SK-MEL-5 (cell line): Measurements from ENCODE around the gene PHLDB1. TPM values are rescaled to one million over a fixed set of nuclear protein-coding genes. Genes with fewer than 3 reads are reported as not detected.
"Not testable (repeated sequence)": the region's sequence is repeated elsewhere in the genome, so short reads cannot be mapped to it uniquely, and the experiment has no call there.

Source experiments
- DNase-seq: peaks from one replicate; pipeline ENCODE4 v3.0.0-alpha.2; 2016; ENCODE audit warnings: low read depth, low spot score
- in situ Hi-C: cut with HindIII; loops from 2 replicates; pipeline ENCODE4 v1.10.0; 2016; ENCODE audit warnings: low sequenced_read_pairs, high pct_unique_total_duplicates, low pct_unique_long_range_greater_than_20kb
- polyA plus RNA-seq, 2 experiments: library from polyadenylated mRNA; depleted of rRNA; stranded (reverse); fragments of >200 nt; gene quantifications; 2 replicates each; pipeline ENCODE4 v1.2.3, GENCODE V29; 2015
- total RNA-seq: library from RNA; depleted of rRNA; stranded (reverse); fragments of >200 nt; shearing (Covaris generic); gene quantifications from 2 replicates; pipeline ENCODE4 v1.2.3, GENCODE V29; 2014; rRNA removed

Gene PHLDB1
- 20.8 and 22.1 TPM in 2 replicates for total RNA-seq
- 36.2 and 39.7 TPM in 2 replicates for polyA plus RNA-seq (2015; cell fraction: cytosol; rRNA removed)
- 62.4 and 83.0 TPM in 2 replicates for polyA plus RNA-seq (2015; cell fraction: nucleus; rRNA removed)

DNA sequence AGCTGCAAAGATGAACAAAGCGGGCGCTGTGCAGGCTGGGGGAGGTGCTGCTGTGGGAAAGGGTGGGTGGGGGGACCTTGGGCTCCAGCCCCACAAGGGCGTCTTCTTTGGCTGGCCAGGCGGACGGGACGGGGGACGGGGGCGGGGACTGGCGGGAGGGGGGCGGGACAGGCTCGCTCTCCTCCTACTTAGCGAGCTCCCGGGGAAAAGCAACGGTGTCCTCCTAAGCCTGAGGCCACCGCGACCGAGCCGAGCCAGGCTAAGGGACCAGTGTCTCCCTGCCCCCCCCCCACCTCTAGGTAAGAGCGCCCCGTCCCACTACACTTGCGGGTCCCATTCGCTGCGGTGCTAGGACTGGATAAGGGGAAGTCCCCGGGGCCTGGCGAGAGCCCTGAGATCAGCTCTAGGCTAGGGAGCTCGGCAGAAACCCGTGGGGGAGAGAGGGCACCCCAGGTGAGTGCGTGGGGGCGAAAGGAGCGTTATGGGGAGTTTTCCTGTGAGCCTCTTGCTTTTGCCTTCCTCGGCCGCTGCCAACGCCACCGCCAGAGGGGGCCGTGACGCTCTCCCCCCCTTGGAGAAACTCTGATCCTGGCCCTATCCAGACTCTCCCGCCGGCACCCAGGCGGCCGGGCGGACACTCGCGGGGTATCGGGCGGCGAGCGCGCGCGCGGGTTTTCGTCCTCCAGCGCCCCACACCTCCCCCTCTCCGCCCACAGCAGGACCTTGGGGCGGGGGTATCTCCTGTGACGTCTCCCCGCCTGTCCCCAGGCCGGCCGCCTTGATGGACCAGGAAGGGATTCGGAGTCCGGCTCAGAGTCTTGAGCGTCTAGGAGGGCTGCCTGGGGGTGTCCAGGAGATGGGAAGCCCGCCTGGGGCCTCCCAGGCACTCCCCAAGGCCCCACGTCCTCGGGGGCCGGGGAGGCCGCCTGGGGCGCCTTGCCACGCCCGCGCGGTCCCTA, at the start of gene PHLDB1:
TSS of gene PHLDB1 (plus strand) at position 215 of the 959 bp plus-strand sequence. CDS start 6,222 bp downstream, outside the sequence.
- in situ Hi-C loops = no loop called here
- peak; percentile 53 for DNase-seq

DNA sequence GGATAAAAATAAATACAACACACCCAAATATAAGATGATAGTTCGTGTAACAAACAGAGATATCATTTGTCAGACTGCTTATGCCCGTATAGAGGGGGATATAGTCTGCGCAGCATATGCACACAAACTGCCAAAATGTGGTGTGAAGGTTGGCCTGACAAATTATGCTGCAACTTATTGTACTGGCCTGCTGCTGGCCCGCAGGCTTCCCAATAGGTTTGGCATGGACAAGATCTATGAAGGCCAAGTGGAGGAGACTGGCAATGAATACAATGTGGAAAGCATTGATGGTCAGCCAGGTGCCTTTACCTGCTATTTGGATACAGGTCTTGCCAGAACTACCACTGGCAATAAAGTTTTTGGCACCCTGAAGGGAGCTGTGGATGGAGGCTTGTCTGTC, 46.6 kb upstream of the PHLDB1 start:
- in situ Hi-C loops = no loop called here
- no peak for DNase-seq

DNA sequence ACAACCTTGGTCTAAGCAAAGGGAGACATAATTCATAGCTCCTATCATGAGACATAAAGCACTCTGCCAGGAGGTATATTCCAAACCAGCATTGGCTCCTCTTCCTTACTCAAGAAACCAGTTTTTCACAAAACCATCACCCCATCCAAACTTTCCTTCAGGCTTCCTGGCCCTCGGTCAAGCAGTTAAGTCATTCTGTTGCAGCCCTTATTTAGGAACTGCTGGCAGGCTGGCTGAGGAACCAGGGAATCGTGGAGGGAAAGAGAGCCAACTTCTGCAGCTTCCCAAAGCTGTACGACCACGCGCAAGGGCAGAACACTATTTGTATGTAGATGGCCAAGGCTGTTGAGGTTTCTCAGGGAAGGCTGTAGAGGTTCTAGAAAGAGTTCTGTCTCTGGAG, 42.4 kb upstream of the PHLDB1 start:
- no peak for DNase-seq
- in situ Hi-C loops = no loop called here

DNA sequence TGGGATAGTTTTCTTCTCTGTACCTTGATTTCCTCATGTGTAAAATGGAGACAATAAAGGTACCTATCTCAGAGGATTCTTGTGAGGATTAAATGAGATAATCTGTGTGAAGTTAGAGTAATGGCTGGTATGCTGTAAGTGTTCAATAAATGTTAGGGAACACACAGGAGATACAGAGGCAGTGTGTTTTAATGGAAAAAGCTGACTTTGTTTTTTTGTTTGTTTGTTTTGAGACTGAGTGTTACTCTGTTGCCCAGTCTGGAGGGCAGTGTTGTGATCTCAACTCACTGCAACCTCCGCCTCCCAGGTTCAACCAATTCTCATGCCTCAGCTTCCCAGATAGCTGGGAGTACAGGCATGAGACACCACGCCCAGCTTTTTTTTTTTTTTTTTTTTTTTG, 37.7 kb upstream of the PHLDB1 start:
- in situ Hi-C loops = no loop called here
- no peak for DNase-seq

DNA sequence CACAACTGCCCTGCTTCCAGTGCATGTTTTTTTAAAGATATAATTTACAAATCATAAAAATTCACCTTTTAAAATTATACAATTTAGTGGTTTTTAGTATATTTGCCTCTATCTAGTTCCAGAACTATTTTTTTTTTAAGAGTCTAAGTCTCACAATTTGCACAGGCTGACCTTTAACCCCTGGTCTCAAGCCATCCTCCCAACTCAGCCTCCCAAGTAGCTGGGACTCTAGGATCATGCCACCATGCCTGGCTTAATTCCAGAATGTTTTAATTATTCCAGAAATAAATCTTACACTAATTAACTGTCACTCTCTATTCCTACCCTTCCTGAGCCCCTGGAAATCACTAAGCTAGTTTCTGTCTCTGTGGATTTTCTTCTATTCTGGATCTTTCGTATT, 36.6 kb upstream of the PHLDB1 start:
- no peak for DNase-seq
- in situ Hi-C loops = no loop called here

DNA sequence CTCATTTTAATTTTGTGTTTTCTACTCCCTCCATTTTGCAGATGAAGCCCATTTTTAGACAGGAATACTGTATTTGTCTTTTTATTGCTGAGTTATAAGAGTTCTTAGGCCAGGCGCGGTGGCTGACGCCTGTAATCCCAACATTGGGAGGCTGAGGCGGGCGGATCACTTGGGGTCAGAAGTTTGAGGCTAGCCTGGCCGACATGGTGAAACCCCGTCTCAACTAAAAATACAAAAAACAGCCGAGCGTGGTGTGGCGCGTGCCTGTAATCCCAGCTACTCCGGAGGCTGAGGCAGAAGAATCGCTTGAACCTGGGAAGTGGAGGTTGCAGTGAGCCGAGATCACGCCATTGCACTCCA, 35.7 kb upstream of the PHLDB1 start:
- in situ Hi-C loops, DNase-seq: not testable (repeated sequence)

DNA sequence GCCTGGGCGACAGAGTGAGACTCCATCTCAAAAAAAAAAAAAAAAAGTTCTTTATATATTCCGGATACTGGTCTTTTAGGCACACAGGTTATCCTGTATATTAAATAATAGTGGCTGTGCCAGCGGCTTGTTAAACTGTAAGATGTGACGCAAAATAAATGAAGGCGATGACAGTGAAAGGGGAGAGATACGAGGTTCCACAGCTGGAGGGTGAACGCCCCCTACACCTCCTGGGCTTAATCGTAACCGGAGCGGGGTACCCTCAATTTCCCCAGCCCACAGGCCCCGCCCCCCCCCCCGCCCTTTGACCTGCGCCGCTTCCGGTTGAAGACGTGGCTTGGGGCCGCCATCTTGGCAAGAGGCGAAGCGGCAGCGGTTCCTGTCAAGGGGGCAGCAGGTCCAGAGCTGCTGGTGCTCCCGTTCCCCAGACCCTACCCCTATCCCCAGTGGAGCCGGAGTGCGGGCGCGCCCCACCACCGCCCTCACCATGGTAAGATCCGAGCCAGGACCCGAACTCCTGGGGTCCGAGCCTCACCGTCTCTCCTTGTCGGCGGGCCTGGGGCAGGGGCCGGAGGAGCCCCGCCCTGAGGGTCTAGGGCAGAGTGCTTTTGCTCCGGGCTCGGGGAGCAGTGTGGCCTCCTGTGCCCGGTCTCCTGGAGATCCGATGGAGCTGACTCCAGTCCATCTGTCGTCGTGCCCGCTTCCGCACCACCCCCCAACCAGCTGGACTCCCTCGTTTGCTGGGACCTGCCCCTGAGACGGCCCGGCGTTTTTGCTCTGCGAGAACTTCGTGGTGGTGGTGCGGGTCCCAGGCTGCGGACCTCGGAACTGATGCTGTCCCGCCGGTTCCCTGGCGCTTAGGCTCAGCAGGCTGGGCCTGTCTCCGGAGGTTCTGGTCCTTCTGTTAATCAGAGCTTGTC, 35.1 kb upstream of the PHLDB1 start, which contains the start of gene ARCN1:
TSS of gene ARCN1 (plus strand) at position 349 of the 920 bp plus-strand sequence. CDS start at position 488, 139 bp downstream.
- peak; percentile 60 for DNase-seq
- in situ Hi-C loops = no loop called here

DNA sequence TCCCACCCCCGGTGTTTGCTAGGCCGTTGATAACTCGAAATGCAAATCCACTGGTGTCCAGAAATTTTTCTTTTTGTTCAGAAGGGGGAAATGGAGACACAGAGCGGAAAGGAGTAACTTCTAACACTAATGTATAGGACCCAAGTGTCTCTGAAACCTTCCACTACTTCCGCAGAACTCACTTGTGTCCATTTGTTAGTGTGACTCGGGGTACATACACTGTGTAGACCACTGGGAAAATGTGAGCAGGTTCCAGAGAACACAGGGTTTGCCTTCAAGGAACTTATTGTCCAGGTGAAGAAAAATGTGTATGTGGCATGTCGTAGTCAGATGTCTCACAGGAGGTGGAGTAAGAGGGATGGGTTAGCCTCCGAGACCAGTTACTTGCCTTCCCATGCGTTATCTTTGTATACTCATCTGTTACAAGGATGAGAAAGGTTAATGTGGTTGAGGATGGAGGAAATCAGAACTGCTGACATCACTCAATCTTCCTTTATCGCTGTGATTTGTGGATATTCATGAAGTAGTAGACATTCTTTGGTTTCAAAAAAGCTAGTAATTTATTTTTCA, 34.3 kb upstream of the PHLDB1 start:
- peak; percentile 22 for DNase-seq
- in situ Hi-C loops = no loop called here

DNA sequence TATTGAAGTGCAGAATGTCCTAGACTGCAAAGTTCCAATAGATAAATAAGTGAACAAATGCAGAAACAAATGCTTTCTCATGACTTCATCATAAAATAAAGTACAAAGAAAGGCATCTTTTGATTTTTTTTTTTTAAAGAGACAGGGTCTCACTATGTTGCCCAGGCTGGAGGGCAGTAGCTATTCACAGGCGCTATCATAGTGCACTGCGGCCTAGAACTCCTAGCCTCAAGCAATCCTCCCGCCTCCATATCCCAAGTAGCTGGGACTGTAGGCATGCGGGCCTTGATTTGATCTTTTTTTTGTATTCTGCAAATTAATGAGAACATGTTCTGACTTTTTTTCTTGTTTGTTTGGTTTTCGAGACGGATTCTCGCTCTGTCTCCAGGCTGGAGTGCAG, 32.8 kb upstream of the PHLDB1 start:
- in situ Hi-C loops = no loop called here

DNA sequence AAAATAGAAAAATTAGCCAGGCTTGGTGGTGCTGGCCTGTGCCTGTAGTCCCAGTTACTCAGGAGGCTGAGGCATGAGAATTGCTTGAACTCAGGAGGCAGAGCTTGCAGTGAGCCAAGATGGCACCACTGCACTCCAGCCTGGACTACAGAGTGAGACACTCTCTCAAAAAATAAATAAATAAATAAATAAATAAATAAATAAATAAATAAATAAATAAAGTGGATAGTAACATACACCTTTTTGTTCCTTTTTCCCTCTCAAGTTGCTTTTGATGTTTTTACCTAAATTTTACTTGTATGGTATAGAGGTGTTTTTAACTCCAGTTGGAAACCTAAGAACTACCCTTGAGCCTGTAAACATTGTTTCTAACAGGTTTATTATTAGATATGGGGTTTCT, 29.4 kb upstream of the PHLDB1 start:
- in situ Hi-C loops = not testable (repeated sequence)

More for the DNA sequence above, 32.8 kb upstream of the PHLDB1 start:
- DNase-seq = no peak

DNA sequence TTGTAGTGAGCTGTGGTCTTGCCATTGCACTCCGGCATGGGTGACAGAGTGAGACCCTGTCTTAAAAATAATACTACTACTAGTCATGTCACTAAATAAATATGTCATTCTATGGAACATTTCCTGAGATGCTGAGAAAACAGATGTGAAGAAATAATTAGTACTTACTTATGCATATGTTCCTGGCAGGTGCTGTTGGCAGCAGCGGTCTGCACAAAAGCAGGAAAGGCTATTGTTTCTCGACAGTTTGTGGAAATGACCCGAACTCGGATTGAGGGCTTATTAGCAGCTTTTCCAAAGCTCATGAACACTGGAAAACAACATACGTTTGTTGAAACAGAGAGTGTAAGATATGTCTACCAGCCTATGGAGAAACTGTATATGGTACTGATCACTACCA, 26.4 kb upstream of the PHLDB1 start:
- DNase-seq = no peak
- in situ Hi-C loops = no loop called here

More for the DNA sequence above, 29.4 kb upstream of the PHLDB1 start:
- not testable (repeated sequence) for DNase-seq

DNA sequence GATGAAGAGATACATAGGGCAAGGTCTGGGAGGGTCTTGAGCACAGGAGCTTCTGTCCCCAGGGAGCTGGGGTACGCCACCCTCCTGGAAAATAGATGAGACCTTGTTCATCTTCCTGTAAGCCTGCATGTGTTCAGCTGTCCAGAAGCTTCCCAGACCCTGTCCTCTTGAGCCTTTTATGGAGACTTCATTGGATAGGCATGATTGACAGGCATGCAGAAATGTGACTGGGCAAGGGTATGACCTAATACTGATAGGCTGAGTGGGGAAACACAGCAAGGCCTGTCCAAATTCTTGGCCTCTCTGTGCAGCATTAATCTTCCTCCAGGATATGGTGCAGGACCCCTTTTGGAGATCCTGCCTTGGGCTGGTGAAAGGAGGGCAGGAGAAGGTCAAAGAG, 19.5 kb upstream of the PHLDB1 start:
- in situ Hi-C loops = no loop called here
- DNase-seq = no peak

DNA sequence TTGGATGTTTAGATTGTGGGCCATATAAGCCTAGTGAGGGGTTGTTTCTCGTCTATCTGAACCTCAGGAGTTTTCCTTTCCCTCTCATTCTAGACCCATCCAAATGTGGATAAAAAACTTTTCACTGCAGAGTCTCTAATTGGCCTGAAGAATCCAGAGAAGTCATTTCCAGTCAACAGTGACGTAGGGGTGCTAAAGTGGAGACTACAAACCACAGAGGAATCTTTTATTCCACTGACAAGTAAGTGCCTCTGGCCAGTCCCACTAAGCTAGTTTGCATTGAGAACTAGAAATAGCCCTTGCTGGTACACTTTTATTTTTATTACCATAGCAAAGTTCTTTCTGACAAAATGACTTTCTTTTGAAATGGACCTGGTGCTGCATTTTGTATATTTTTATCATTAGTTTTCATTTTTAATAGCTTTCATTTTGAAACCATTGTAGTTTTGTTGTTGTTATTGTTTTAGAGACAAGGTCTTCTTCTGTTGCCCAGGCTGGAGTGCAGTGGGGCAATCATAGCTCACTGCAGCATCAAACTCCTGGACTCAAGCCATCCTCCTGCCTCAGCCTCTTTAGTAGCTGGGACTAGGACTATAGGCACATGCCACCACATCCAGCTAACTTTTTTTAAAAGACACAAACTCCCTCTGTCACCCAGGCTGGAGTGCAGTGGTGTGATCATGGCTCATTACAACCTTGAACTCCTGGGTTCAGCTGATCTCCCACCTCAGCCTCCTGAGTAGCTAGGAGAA, 14.6 kb upstream of the PHLDB1 start:
- peak; percentile 83 for DNase-seq
- in situ Hi-C loops = no loop called here

DNA sequence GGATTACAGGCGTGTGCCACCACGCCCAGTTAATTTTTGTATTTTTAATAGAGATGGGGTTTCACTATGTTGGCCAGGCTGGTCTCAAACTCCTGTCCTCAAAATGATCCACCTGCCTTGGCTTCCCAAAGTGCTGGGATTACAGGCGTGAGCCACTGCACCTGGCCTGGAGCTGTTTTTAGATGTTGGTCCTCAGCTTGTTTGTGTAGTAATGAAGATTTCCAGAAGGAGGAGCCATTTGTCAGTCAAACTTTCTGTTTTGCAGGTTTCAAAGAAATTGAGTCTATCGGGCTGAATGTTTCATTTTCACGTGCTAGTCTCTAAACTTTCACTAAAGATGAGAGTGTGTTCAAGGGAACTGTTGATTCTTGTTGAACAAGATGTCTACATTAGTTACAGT, 12.4 kb upstream of the PHLDB1 start:
- DNase-seq = peak; percentile 60
- in situ Hi-C loops = not testable (repeated sequence)

DNA sequence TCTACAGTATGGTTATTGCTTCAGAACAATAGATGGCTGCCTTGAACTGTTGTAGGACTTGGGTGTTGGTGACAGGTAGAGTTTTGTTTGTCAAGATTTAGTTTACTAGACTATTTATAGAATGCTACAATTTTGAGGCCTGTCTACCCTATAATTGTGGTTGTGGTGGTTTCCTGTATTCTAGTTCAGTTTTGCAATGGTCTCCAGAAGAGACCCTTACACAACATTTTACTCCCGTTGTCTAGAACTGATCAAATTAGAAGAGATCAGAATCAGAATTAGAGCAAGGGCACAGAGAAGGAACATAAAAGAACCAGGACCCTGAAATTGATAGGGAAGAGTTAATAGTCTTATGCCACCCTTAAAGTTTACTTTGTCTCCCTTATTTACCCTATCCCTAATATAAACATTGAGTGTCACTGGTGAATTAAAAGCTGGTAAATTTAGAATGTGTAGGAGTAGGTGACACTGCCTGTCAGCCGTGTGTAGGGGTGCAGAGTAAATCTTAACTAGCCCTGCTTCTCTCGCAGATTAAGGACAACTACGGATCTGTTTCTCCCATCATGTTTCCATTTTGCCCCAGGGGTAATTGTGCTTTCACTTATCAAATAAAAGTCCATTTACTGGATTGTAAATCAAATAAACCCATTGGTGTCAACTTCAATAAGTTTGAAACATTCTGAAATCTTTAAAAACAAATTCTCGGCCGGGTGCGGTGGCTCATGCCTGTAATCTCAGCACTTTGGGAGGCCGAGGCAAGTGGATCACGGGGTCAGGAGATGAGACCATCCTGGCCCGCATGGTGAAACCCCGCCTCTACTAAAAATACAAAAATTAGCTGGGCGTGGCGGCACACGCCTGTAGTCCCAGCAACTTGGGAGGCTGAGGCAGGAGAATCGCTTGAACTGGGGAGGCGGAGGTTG, 10.9 kb upstream of the PHLDB1 start:
- in situ Hi-C loops = no loop called here
- no peak for DNase-seq

DNA sequence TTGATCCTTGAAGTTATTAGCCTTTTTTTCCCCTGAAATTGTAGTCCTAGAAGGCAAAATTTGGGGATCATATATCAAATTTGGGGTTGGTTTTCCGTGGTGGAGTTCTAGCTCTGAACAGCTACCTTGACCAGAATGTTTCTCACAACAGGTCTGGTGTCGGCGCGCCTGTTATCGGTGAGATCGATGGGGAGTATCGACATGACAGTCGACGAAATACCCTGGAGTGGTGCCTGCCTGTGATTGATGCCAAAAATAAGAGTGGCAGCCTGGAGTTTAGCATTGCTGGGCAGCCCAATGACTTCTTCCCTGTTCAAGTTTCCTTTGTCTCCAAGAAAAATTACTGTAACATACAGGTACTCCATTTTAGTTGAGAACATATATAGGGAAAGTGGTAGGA, 9.9 kb upstream of the PHLDB1 start:
- DNase-seq = no peak
- in situ Hi-C loops = no loop called here
